ENCODE results near the gene USF3. TPM values are rescaled to one million over a fixed set of nuclear protein-coding genes. Genes with fewer than 3 reads are reported as not detected.

The USF3 gene
- total RNA-seq, 4 donors from 2014 or later: 23.1 to 33.2 (median 27.8) TPM

GRCh38 chr3:113602256-113602655 is 94.2 kb downstream of the USF3 start:
- H3K27me3 ChIP-seq: no peaks in the 10 kb centered on the region
- in situ Hi-C loops (cut with MboI; ENCODE audit: low pct_ligation_motif_present in 1 of 4, low pct_unique_long_range_greater_than_20kb in 1 of 4, low sequenced_read_pairs in 3 of 4) (no loop called here), intact Hi-C loops (cut with DNase I; ENCODE audit: low total_unique reads) (no loop called here)
- WGBS, 2 donors (ENCODE audit: low coverage in 1 of 2): 95 to 100% methylated on average over 2 of the region's 2 CpGs
- H3K9me3 ChIP-seq: no peaks in the 10 kb centered on the region
- peaks cover 0 to 4% (median 0%) of the 10 kb centered on the region in 4 donors for H3K36me3 ChIP-seq
- no peak for DNase-seq
- no peak overlapping the region for H3K4me3 ChIP-seq
- H3K4me1 ChIP-seq: no peaks in the 10 kb centered on the region
- TF ChIP-seq CTCF (IDR thresholded peaks at IDR 0.05) (no peak), POLR2AphosphoS5 (IDR thresholded peaks at IDR 0.05) (no peak), POLR2A (IDR thresholded peaks at IDR 0.05) (no peak), EP300 (IDR thresholded peaks at IDR 0.05; ENCODE audit: low read depth) (no peak)
- H3K27ac ChIP-seq: no peak overlapping the region

- DNase-seq: no peak
- H3K36me3 ChIP-seq: peaks cover 0 to 4% (median 0%) of the 10 kb centered on the region in 4 donors
- intact Hi-C loops (cut with DNase I; ENCODE audit: low total_unique reads): no loop called here
- H3K4me1 ChIP-seq: no peaks in the 10 kb centered on the region
- H3K27ac ChIP-seq: no peak overlapping the region
- WGBS, 2 donors (ENCODE audit: low coverage in 1 of 2): 93 to 96% methylated on average over 2 of the region's 2 CpGs
- no peaks in the 10 kb centered on the region for H3K9me3 ChIP-seq
- in situ Hi-C loops (cut with MboI; ENCODE audit: low pct_ligation_motif_present in 1 of 4, low pct_unique_long_range_greater_than_20kb in 1 of 4, low sequenced_read_pairs in 3 of 4): no loop called here
- TF ChIP-seq EP300 (IDR thresholded peaks at IDR 0.05; ENCODE audit: low read depth) (no peak), CTCF (IDR thresholded peaks at IDR 0.05) (no peak), POLR2AphosphoS5 (IDR thresholded peaks at IDR 0.05) (no peak), POLR2A (IDR thresholded peaks at IDR 0.05) (no peak)
- no peak overlapping the region for H3K4me3 ChIP-seq
- no peaks in the 10 kb centered on the region for H3K27me3 ChIP-seq
Measured at GRCh38 chr3:113601240-113601639, 95.2 kb downstream of the USF3 start.

- Histone ChIP-seq H3K9me3 (no peaks in the 10 kb centered on the region), H3K4me3 (no peak overlapping the region), H3K27ac (no peak overlapping the region), H3K4me1 (no peaks in the 10 kb centered on the region), H3K27me3 (no peaks in the 10 kb centered on the region), H3K36me3 (peaks cover 0 to 4% (median 0%) of the 10 kb centered on the region in 4 donors)
- TF ChIP-seq POLR2A (IDR thresholded peaks at IDR 0.05): no peak
- TF ChIP-seq POLR2AphosphoS5 (IDR thresholded peaks at IDR 0.05): no peak
- TF ChIP-seq EP300 (IDR thresholded peaks at IDR 0.05; ENCODE audit: low read depth): no peak
- TF ChIP-seq CTCF (IDR thresholded peaks at IDR 0.05): no peak
- intact Hi-C loops (cut with DNase I; ENCODE audit: low total_unique reads) (no loop called here), in situ Hi-C loops (cut with MboI; ENCODE audit: low pct_ligation_motif_present in 1 of 4, low pct_unique_long_range_greater_than_20kb in 1 of 4, low sequenced_read_pairs in 3 of 4) (no loop called here)
- DNase-seq: no peak
- 76 to 84% methylated on average over 2 of the region's 2 CpGs for WGBS, 2 donors (ENCODE audit: low coverage in 1 of 2)
Measured at GRCh38 chr3:113600418-113601182, 95.8 kb downstream of the USF3 start.

Small RNAs within 50 kb of the gene (small RNA-seq; reads per million reads assigned to genes)
- gene RN7SL767P: 0 to 0.14 (median 0) reads per million in 4 donors

Other genes starting within 250 kb of the USF3 start
- gene SPICE1, start 181.5 kb downstream of the USF3 start, total RNA-seq: 10 to 100 TPM in 3 of 4 donors, 1 to 10 TPM in 1; 2.6 to 34.0 (median 19.9) TPM
- gene SIDT1, start 164.1 kb downstream of the USF3 start, total RNA-seq: 100 to 1,000 TPM in 1 of 4 donors, 10 to 100 TPM in 3; 35.6 to 134 (median 83.4) TPM
- 100 to 1,000 TPM in 2 of 4 donors, 10 to 100 TPM in 2; 55.7 to 116 (median 82.7) TPM for gene NAA50, start 49.6 kb upstream of the USF3 start, total RNA-seq
- gene ATP6V1A, start 50.4 kb upstream of the USF3 start, total RNA-seq: 10 to 100 TPM; 21.9 to 47.2 (median 33.3) TPM
- 10 to 100 TPM in 3 of 4 donors, 1 to 10 TPM in 1; 2.6 to 24.5 (median 13.3) TPM for gene GRAMD1C, start 142.1 kb upstream of the USF3 start, total RNA-seq